K562 (cell line): ENCODE results near the gene LENG8.

Experiments
- RAD21 ChIP-seq, 2 experiments: fragments of 250-450 bp in 1 of 2; fragments of 450-650 bp in 1 of 2; sonication (Bioruptor Pico) in 1 of 2; formaldehyde crosslinking in 1 of 2; IDR thresholded peaks in 1 of 2; conservative IDR thresholded peaks in 1 of 2; 2 replicates each; pipeline versions ENCODE4 v1.4.0 to v1.8.0; 2020 to 2022; ENCODE audit warnings: mild to moderate bottlenecking in 2 of 2, moderate library complexity in 1 of 2
- TF ChIP-seq, protein P1 (sequence below), 2 experiments: fragments of 450-650 bp in 1 of 2; IDR thresholded peaks; 2 replicates each; pipeline ENCODE4 v1.6.1; 2011 to 2017; ENCODE audit warnings: low read depth in 2 of 2, antibody characterized with exemption in 1 of 2, borderline replicate concordance in 1 of 2, low read length in 1 of 2, mild to moderate bottlenecking in 1 of 2, mixed read lengths in 1 of 2; ENCODE audit not compliant: control insufficient read depth in 1 of 2

DNA sequence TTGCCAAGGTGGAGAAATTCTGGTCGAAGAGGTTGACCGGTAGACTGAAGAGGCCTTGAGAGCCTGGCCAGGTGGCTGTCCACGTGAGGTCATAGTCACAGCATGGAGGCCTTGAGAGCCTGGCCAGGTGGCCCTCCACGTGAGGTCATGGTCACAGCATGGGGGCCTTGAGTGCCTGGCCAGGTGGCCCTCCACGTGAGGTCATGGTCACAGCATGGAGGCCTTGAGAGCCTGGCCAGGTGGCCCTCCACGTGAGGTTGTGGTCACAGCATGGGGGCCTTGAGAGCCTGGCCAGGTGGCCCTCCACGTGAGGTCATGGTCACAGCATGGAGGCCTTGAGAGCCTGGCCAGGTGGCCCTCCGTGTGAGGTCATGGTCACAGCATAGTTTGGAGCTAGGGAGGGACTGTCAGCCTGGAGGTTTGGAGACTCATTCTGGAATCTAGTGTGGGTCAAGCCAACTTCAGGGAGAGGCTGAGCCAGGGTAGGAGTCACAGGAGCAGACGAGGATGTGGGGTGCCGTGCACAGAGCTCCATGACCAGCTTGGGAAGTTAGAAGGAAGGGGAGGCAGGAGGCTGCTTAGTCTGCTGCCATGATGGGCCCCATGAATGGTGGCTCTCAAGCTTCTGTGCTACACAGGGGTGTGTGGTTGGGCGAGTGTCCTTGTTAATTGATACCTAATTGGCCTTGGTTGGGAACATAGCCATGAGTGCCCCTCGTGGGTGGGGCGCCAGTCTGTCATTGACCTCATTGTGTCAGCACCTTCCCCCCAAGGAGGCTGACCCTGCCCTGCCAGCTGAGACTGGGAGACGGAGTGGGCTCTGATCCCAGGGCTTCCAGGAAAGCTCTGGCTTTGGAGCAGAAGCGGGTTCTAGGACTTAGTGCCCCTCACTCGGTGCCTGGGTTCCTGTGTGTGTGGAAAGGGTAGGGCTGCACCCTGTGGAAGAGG lies 10.6 kb downstream of the LENG8 start:
- no peak for TF ChIP-seq RAD21 (CRISPR knock-in tag; conservative IDR thresholded peaks at IDR 0.05 in 1 of 2, IDR thresholded peaks at IDR 0.05 in 1 of 2)
- TF ChIP-seq, protein P1, sequence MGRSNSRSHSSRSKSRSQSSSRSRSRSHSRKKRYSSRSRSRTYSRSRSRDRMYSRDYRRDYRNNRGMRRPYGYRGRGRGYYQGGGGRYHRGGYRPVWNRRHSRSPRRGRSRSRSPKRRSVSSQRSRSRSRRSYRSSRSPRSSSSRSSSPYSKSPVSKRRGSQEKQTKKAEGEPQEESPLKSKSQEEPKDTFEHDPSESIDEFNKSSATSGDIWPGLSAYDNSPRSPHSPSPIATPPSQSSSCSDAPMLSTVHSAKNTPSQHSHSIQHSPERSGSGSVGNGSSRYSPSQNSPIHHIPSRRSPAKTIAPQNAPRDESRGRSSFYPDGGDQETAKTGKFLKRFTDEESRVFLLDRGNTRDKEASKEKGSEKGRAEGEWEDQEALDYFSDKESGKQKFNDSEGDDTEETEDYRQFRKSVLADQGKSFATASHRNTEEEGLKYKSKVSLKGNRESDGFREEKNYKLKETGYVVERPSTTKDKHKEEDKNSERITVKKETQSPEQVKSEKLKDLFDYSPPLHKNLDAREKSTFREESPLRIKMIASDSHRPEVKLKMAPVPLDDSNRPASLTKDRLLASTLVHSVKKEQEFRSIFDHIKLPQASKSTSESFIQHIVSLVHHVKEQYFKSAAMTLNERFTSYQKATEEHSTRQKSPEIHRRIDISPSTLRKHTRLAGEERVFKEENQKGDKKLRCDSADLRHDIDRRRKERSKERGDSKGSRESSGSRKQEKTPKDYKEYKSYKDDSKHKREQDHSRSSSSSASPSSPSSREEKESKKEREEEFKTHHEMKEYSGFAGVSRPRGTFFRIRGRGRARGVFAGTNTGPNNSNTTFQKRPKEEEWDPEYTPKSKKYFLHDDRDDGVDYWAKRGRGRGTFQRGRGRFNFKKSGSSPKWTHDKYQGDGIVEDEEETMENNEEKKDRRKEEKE (IDR thresholded peaks at IDR 0.05; ENCODE audit: borderline replicate concordance in 1 of 2, control insufficient read depth in 1 of 2, low read depth in 2 of 2, low read length in 1 of 2): no peak
